GM12878 (cell line): ENCODE measurements around the gene ECEL1.
"Not testable (repeated sequence)": the region's sequence is repeated elsewhere in the genome, so short reads cannot be mapped to it uniquely, and the experiment has no call there.

Experiments used
- CTCF ChIP-seq, 3 experiments: IDR thresholded peaks in 2 of 3; conservative IDR thresholded peaks in 1 of 3; 2 replicates each; pipeline ENCODE4 v1.5.1; 2011; ENCODE audit warnings: low read depth in 3 of 3, low read length in 3 of 3, mild to moderate bottlenecking in 3 of 3, control low read depth in 2 of 3, moderate library complexity in 2 of 3, inconsistent platforms in 1 of 3, mixed read lengths in 1 of 3; ENCODE audit not compliant: control insufficient read depth in 2 of 3, insufficient read depth in 1 of 3; ENCODE audit errors: extremely low read depth in 1 of 3
- ESRRA ChIP-seq: IDR thresholded peaks from 2 replicates; pipeline ENCODE4 v1.6.1; 2012; ENCODE audit warnings: mild to moderate bottlenecking, low read length, improper control_type of control experiment
- RAD21 ChIP-seq: IDR thresholded peaks from 2 replicates; pipeline ENCODE4 v1.6.1; 2011; ENCODE audit warnings: mild to moderate bottlenecking, low read depth, low read length, moderate library complexity; ENCODE audit not compliant: insufficient read depth
- SMC3 ChIP-seq: IDR thresholded peaks from 2 replicates; pipeline ENCODE4 v1.6.1; 2011; ENCODE audit warnings: low read length, improper control_type of control experiment, borderline replicate concordance

- TF ChIP-seq RAD21; SMC3; CTCF (IDR thresholded peaks at IDR 0.05 in 2 of 3, conservative IDR thresholded peaks at IDR 0.05 in 1 of 3; ENCODE audit: control insufficient read depth in 2 of 3, extremely low read depth in 1 of 3, insufficient read depth in 1 of 3, low read depth in 3 of 3, low read length in 3 of 3); ESRRA: not testable (repeated sequence)
Observed at GRCh38 chr2:232445149-232445885, 42.3 kb downstream of the ECEL1 start.
